Prostate gland (tissue), 2 donors: Measurements from ENCODE around the gene LTK.

Source experiments
- POLR2AphosphoS5 ChIP-seq: sonication (generic); formaldehyde crosslinking; IDR thresholded peaks from one replicate; pipeline ENCODE4 v1.6.1; 2017; ENCODE audit warnings: antibody characterized with exemption
- TF ChIP-seq, protein P1 (sequence below), 4 experiments: fragments of 200-600 bp in 2 of 4; fragments of 450-650 bp in 2 of 4; sonication (generic) in 2 of 4; IDR thresholded peaks; 1 replicate in 3 of 4; 2 replicates in 1 of 4; pipeline ENCODE4 v1.5.1; 2016 to 2019; ENCODE audit warnings: antibody characterized with exemption in 4 of 4, mild to moderate bottlenecking in 2 of 4, moderate library complexity in 2 of 4

DNA sequence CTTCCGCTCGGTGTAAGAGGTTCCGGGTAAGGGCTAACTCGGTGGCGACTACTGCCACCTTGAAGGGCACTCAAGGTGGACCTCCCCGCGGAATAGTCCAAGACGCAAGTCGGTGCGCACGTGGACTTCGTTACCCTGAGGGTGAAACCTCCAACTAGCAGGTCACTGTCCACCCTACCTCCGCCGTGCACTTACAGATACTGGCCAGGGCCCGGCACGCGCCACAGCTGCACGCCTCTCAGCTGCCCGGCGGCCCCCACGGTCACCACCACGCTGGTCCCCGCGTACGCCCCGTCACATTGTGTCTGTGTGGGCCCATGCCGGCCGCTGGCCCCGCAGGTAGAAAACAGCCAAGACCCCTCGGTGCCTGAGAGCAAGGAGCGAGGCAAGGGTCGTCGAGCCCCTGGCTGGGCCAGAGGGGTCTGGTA lies 1.1 kb downstream of the LTK start:
- no peak for TF ChIP-seq POLR2AphosphoS5
- TF ChIP-seq, protein P1, sequence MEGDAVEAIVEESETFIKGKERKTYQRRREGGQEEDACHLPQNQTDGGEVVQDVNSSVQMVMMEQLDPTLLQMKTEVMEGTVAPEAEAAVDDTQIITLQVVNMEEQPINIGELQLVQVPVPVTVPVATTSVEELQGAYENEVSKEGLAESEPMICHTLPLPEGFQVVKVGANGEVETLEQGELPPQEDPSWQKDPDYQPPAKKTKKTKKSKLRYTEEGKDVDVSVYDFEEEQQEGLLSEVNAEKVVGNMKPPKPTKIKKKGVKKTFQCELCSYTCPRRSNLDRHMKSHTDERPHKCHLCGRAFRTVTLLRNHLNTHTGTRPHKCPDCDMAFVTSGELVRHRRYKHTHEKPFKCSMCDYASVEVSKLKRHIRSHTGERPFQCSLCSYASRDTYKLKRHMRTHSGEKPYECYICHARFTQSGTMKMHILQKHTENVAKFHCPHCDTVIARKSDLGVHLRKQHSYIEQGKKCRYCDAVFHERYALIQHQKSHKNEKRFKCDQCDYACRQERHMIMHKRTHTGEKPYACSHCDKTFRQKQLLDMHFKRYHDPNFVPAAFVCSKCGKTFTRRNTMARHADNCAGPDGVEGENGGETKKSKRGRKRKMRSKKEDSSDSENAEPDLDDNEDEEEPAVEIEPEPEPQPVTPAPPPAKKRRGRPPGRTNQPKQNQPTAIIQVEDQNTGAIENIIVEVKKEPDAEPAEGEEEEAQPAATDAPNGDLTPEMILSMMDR (IDR thresholded peaks at IDR 0.05) = no peak
